ENCODE measurements around the gene WWP2.
A peak's percentile ranks its signal among the peaks of the same experiment; 100 is the strongest.

WWP2 gene

GRCh38 chr16:69926241-69926640, 164.1 kb downstream of the WWP2 start:
- DNase-seq (ENCODE audit: low read depth in 2 of 2): no peak

GRCh38 chr16:69927056-69927757, 165.1 kb downstream of the WWP2 start:
- no peak for DNase-seq (ENCODE audit: low read depth in 2 of 2)

DNA sequence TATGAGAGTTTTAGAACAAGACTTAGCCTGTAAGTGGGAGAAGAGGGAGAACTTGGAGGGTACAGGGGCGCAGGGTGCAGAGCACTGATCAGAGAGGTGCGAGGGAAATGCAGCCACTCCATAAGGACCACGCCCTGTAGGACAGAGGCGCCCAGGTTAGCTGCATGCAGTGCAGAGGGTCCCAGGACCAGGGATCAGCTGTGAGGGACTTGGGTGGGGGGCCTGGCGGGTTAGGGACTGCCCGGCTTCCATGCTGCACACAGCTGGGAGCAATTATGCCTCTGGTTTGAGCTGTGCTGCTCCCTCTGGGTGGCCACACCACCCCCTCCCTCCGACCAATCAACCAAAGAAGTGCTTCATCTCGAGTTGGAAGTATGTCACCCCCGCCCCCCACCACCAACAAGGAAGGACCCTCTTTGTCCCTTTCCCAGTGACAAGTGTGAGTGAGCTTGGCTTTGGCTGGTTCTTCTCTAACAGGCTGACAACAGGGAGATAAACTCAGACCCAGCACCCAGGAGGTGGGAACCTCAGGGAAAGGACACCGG, 166.8 kb downstream of the WWP2 start:
- no peak for DNase-seq (ENCODE audit: low read depth in 2 of 2)

DNA sequence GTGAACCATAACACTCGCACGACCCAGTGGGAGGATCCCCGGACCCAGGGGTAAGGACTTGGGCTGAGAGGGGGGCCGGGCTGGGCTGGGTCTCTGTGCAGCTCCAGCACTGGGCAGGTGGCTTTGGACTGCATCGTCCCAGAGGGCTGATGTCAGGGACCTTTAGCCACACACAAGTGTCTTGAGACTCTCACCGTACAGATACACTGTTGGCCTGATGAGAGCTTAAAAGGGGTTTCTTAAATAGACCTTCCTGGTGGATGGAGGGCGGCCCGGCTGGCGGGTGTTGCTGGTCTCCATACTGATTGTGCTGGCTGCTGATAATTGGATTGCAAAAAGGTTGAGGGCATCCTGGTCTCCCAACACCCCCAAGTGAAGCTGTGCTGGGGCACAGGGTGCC, 167.3 kb downstream of the WWP2 start:
- DNase-seq (ENCODE audit: low read depth in 2 of 2): no peak

GRCh38 chr16:69930117-69930776, 168.1 kb downstream of the WWP2 start:
- peak; percentile 13 to 32 for DNase-seq (ENCODE audit: low read depth in 2 of 2)

DNA sequence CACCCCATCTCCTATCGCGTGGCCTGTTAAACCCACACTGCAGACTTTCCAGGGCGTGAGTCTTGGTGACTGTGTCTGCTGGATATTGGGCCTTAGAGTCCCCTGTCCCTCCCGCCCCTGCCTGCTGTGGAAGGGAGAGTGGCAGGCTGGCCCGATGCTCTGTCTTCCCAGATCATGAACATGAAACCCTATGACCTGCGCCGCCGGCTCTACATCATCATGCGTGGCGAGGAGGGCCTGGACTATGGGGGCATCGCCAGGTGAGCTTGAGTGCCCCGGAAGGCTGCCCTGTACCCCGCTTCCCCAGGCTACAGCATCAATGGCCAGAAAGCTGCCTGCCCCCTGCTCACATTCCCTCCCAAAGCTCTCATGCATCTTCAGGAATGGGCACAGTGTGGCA, 169.5 kb downstream of the WWP2 start:
- no peak for DNase-seq (ENCODE audit: low read depth in 2 of 2)

DNA sequence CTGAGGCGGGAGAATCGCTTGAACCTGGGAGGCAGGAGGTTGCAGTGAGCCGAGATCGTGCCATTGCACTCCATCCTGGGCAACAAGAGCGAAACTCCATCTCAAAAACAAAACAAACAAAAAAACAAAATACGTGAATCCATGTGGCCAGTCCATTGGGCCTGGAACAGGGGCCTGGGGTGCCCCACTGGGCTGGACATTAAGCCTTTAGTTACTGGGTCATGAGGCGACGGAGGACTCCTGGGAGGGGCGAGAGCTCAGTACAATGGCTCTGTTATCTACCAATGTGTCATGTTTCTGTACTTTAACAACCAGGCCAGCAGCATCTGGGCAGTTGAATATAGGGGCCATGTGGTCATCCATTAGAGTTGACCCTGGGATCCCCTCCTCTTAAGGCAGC, 170.1 kb downstream of the WWP2 start:
- DNase-seq (ENCODE audit: low read depth in 2 of 2): no peak

DNA sequence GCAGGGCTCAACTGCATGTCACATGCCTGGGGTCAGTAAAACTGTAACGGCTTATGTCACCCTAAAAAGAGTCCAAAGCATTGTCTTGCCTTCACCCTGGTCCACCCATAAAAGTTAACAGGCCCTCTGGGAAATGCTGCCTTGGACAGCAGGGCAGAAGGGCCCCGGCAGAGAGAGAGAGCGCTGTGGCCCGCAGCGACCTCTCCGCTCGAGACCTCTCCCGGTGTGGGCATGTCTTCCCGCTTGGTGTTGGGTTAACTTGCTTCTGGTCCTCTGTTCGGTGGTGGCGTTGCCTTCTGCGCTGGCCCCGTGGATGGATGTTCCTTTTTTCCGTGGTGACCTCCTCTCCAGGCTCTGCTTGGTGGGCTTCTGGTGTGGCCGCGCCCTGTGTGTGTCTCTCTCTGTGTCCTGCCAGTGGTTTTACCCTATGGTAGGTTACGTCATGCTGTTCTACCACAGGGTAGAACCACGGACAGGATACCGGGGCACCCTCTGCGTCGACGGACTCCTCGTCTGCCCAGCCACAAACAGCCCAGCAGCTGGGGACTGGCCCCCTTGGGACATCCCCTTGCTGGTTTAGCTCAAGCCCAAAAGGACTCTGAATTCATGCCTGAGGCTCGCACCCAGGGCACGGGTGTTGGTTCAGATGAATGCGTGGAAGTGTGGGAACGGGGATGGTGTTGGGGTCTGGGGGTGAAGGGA, 170.7 kb downstream of the WWP2 start:
- DNase-seq (ENCODE audit: low read depth in 2 of 2): no peak

GRCh38 chr16:69934044-69934443, 171.9 kb downstream of the WWP2 start:
- DNase-seq (ENCODE audit: low read depth in 2 of 2): no peak

GRCh38 chr16:69934751-69935150, 172.6 kb downstream of the WWP2 start:
- no peak for DNase-seq (ENCODE audit: low read depth in 2 of 2)

DNA sequence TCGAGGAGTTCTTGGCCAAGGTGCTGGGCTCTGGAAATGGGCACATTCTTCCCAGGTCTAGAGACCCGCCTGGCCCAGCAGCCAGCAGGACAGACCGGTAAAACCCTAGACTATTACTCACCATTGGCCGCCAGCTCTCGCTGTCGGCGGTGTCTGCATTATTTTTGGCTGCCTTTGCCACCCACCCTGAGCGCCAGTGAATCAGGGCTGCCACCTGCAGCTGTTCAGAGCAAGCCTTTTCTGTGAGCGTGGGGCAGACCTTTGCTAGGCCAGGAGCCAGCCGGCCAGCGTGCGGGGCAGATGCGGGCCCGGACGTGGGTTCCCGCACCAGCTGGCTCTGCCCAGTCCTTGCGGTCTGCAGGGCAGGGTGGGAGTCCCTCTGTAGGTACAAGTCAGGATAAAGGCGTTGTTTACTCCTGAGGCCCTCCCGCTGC, 173.2 kb downstream of the WWP2 start:
- no peak for DNase-seq (ENCODE audit: low read depth in 2 of 2)

DNA sequence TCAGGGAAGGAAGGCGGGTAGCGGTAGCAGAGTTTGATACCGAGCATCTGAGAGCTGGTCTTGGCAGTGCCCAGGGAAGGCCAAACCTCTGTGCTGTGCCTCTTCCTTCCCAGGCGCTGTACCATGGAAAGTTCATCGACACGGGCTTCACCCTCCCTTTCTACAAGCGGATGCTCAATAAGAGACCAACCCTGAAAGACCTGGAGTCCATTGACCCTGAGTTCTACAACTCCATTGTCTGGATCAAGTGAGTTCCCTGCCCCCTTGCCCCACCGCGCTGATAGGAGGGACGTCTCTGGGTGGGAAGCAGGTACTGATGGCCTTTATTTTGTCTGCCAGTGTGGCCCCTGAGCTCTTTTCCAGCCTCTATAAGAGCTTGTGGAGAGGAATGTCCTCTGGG, 173.6 kb downstream of the WWP2 start:
- no peak for DNase-seq (ENCODE audit: low read depth in 2 of 2)

DNA sequence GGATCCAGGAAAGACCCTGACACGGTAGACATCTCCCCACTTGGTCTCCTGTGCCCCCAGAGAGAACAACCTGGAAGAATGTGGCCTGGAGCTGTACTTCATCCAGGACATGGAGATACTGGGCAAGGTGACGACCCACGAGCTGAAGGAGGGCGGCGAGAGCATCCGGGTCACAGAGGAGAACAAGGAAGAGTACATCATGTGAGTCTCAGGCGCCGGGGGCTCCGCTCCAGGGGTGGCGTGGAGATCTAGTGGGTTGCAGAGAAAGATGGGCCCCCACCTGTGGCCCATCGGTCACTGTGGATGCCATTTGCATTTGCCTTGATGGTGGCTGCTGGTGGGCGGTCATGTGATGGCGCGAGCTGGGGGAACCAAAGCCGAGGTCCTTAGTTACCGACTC, 174.1 kb downstream of the WWP2 start:
- DNase-seq (ENCODE audit: low read depth in 2 of 2): no peak

DNA sequence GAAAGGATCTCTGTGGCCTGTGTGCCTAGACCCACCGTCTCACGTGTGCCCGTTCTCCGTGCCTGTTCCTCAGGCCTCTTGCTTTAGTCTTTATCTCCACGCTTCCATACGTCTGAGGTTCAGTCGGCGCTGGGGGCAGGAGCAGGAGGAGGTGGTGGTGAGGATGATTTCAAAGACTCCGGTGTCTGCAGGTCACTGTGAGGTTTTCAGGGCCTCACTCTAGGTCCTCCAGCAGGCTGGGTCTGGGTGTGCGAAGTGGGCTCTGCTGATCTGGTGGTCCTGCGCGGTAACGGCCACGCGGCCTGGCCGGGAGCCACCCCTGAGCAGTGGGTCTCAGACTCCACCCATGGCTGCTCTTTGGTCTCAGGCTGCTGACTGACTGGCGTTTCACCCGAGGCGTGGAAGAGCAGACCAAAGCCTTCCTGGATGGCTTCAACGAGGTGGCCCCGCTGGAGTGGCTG, 174.6 kb downstream of the WWP2 start:
- no peak for DNase-seq (ENCODE audit: low read depth in 2 of 2)

DNA sequence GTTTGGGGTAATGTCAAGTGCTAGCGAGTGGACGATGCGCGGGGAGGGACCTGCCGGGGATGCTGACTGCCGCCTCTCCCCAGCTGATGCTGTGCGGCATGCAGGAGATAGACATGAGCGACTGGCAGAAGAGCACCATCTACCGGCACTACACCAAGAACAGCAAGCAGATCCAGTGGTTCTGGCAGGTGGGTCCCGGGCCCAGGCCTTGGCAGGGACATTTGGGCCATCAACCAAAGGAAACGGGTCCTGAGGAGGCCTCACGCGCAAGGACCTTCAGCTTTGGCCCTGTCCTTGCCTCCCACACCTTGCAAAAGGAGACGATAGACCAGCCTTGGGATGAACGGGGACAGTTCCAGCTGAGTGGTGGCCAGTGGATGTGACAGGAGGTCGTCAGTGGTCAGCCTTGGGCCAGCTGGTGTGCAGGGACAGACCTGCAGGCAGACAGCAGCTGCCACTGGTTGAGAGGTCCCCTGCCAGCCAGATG, 175.4 kb downstream of the WWP2 start:
- no peak for DNase-seq (ENCODE audit: low read depth in 2 of 2)

DNA sequence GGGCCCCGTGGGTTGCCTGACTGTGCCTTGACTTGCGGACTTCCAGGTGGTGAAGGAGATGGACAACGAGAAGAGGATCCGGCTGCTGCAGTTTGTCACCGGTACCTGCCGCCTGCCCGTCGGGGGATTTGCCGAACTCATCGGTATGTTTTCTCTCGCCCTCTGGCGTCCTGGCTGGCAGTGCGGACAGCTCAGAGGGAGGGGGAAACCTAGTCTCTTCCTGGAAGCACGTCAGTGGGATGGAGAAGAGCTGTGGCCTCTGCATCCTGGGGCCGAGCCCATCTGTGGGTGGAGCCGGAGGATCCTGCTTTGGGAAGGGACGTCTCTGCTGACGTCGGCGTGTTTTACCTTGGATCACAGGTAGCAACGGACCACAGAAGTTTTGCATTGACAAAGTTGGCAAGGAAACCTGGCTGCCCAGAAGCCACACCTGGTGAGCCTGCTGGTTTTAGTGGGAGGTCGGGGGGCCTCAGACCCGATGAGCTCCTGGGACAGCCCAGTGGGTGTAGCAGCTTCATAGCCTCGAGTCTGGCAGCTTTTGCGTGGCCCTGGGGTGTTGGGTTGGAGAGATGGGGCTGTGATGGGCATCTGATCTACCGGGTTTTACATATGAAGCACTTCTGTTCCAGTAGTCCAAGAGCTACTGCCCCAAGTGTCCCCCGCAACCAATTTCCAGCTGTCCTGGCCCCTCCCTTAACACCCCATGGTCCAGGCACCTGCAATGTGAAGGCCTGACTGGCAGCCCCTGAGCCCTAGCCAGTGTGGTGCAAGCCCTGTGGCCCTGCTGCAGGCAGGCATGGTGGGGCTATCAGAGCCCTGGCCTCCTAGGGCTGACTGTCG, 177.1 kb downstream of the WWP2 start:
- DNase-seq (ENCODE audit: low read depth in 2 of 2): no peak

GRCh38 chr16:69939821-69940585, 177.9 kb downstream of the WWP2 start:
- DNase-seq (ENCODE audit: low read depth in 2 of 2): no peak

DNA sequence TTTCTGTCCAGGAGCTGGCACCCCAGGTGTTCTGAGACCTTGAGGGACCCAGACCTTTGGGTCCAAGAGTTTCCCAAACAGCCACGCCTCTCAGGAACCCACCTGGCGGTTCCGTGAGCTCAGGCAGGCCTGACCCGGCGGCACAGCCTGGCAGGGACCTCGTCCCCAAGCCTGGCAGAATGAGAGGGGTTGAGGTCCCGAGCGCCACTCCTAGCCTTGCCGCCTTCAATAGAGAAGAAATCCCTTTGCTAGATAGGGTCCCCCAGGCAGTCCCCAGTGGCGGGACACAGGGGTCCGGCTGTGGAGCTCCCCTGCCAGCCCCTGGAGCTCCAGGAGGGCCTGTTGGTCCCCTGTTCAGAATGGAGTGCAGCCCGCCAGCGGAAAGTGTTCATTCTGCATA, 178.5 kb downstream of the WWP2 start:
- DNase-seq (ENCODE audit: low read depth in 2 of 2): no peak

DNA sequence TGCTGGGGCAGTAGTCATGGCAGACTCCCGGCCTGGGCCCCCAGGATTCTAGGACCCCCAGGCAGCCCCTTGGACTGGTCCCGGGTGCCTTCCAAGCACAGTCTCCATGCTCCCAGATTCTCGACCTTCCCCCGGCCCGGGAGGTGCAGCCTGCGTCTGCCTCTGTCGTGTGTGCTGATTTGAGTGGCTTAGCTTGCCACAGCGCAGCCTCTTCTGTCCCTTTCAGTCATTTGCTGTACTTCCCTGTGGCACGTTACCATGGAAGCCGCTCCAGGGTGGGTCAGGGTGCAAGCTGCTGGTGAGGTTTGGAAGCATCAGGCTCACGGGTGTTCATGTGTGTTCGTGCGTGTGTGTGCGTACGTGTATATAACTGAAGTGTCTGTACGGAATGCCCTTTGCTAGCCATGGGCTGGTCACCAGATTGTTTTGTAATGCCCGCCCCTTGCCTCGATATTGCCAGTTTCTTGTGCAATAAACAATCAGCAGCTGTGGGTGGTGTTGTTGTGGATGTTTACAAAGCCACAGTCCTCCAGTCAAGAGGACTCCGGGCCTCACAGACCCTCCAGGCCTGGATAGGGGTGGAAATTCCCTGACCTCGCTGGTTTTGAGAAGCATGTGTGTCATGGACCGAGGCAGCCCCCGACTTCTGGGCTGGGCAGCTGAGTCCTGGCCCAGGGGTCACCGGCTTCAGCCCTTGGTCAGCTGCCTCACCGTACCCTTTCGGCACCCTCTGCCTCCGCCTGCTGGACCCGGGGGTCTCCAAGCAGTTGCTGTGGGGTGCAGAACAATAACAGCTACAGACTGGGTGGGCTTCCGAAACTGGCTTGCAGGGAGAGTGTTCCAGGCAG, 179.3 kb downstream of the WWP2 start:
- DNase-seq (ENCODE audit: low read depth in 2 of 2): no peak

DNA sequence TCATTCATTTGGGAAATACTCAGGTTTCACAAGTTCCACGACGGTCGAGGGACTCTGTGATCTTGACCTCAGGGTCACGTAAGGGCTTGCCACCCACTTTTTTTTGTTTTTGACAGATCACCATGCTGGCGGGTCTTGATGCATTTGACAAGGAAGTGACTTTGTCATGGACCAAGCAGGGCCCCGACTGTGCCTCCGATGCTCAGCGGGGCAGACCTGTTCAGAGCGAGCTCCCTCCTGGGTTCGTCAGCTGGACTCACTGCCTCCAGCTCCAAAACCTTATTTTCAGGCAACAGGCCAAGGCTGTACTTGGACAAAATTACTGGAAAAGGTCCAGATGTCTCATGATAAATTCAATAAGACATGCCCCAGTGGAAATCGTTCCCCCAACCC, 180.0 kb downstream of the WWP2 start:
- DNase-seq (ENCODE audit: low read depth in 2 of 2): no peak
